SK-N-SH (cell line): Measurements from ENCODE around the gene PIP5KL1.

Experiments
- CTCF ChIP-seq: fragments of 200-600 bp; sonication (generic); IDR thresholded peaks from 2 replicates; pipeline ENCODE4 v1.6.1; 2017; ENCODE audit warnings: antibody characterized with exemption, mild to moderate bottlenecking, moderate library complexity
- MEF2A ChIP-seq: IDR thresholded peaks from 2 replicates; pipeline ENCODE4 v1.4.0; 2012; ENCODE audit warnings: low read depth, borderline replicate concordance
- REST ChIP-seq: IDR thresholded peaks from 2 replicates; pipeline ENCODE4 v1.6.1; 2012; ENCODE audit warnings: mild to moderate bottlenecking, low read depth, low read length, moderate library complexity
- YY1 ChIP-seq: IDR thresholded peaks from 2 replicates; pipeline ENCODE4 v1.4.0; 2012; ENCODE audit warnings: low read depth, mild to moderate bottlenecking

- TF ChIP-seq MEF2A (no peak), CTCF (peak; percentile 17; the same call in 1 of the 2 replicates), YY1 (no peak), REST (no peak)
Observed at GRCh38 chr9:127910613-127911205, 19.9 kb downstream of the PIP5KL1 start.
